Measurements from ENCODE around the gene NOS3. TPM values are rescaled to one million over a fixed set of nuclear protein-coding genes. Genes with fewer than 3 reads are reported as not detected.
A peak's percentile ranks its signal among the peaks of the same experiment; 100 is the strongest.

NOS3 gene
- total RNA-seq, 3 donors from 2014 or later (not counting 1 experiment from before 2014, with no cell fraction given), result 2.6 to 5.9 (median 3.8) TPM

DNA sequence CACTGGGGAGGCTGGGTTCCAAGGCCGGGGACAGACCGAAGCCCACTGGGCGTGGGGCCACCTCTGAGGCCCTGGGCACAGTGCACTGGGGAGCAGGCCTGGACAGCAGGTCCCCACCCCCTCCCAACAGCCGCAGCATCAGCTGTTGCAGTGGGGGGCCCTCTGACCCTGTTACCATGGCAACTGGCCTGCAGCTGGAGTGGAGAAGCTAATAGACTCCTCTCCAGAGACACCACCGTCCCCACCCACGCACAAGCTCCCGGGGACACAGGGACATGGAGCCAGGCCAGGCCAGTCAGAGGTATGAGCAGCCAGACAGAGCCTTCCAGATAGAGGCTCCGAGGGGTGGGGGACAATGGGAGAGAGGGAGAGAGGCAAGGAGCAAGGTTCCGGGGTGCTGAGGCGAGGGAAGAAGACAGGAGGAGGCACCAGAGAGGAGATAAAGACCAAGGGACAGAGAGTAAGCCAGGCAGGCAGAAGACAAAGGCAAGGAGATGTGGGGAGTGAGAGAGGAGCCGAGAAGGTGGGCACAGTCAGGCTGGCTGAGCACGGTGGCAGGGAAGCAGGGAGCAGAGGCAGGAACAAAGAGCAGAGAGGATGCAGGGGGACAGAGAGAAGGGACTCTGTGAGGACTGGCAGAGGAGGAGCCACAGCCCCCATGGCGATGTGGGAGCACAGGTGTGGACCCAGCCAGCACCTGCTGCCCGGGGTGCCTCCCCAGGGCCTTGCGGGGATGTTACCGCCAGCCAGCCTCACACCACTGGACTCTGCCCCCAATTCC, 19.4 kb upstream of the NOS3 start:
- Mint-ChIP-seq H3K27ac (no peak overlapping the region), H3K4me1 (peaks cover 5 to 15% of the 10 kb centered on the region in 2 donors)

DNA sequence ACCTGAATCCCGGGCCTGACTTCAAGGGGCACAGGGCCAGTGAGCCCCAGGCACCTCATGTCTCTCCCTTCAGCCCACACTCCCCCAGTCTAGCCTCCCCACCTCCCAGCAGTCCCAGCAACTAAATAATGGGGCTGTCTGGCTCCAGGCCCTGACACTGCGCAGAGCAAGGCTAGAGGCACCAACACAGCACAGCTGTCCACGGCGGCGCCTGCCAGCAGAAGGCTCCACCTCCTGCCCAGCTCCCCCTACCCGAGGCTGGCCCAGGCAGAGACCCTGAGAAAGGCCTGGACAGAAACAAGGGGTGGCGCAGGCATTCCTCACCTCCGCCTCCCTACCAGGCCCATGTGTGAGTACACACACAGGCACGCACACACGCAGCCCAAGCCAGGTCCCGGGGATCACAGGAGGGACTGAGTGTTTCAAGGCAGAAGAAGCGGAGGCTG, 18.8 kb upstream of the NOS3 start:
- no peak overlapping the region for H3K27ac Mint-ChIP-seq
- Histone ChIP-seq H3K27me3 (ENCODE audit: control insufficient read depth, insufficient read depth, low read length) (peaks cover 18% of the 10 kb centered on the region), H3K9me3 (ENCODE audit: control insufficient read depth, insufficient read depth, low read length) (no peaks in the 10 kb centered on the region), H3K4me3 (ENCODE audit: low read length) (no peak overlapping the region), H3K27ac (ENCODE audit: low read length) (no peak overlapping the region), H3K36me3 (ENCODE audit: control insufficient read depth, insufficient read depth, low read length) (no peaks in the 10 kb centered on the region), H3K4me1 (ENCODE audit: control insufficient read depth, insufficient read depth, low read length) (peaks cover 18% of the 10 kb centered on the region)
- intact Hi-C loops (cut with micrococcal nuclease), result no loop called here
- 91% methylated on average over 12 of the region's 12 CpGs for WGBS (ENCODE audit: insufficient coverage)
- ATAC-seq (no peak), DNase-seq (no peak)
- H3K27me3 Mint-ChIP-seq (ENCODE audit: low read depth in 2 of 2), result peaks cover 23 to 31% of the 10 kb centered on the region in 2 donors
- H3K4me3 Mint-ChIP-seq, result peak overlapping the region; percentile 21
- peaks cover 8 to 21% of the 10 kb centered on the region in 2 donors for H3K4me1 Mint-ChIP-seq
- H3K9me3 Mint-ChIP-seq, result no peaks in the 10 kb centered on the region
- no peaks in the 10 kb centered on the region for H3K36me3 Mint-ChIP-seq
- TF ChIP-seq, protein P1, sequence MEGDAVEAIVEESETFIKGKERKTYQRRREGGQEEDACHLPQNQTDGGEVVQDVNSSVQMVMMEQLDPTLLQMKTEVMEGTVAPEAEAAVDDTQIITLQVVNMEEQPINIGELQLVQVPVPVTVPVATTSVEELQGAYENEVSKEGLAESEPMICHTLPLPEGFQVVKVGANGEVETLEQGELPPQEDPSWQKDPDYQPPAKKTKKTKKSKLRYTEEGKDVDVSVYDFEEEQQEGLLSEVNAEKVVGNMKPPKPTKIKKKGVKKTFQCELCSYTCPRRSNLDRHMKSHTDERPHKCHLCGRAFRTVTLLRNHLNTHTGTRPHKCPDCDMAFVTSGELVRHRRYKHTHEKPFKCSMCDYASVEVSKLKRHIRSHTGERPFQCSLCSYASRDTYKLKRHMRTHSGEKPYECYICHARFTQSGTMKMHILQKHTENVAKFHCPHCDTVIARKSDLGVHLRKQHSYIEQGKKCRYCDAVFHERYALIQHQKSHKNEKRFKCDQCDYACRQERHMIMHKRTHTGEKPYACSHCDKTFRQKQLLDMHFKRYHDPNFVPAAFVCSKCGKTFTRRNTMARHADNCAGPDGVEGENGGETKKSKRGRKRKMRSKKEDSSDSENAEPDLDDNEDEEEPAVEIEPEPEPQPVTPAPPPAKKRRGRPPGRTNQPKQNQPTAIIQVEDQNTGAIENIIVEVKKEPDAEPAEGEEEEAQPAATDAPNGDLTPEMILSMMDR (IDR thresholded peaks at IDR 0.05), result no peak

More for the DNA sequence above, 19.4 kb upstream of the NOS3 start:
- no peaks in the 10 kb centered on the region for H3K36me3 Mint-ChIP-seq
- DNase-seq (no peak), ATAC-seq (no peak)
- 91% methylated on average over 16 of the region's 16 CpGs for WGBS (ENCODE audit: insufficient coverage)
- H3K36me3 ChIP-seq (ENCODE audit: control insufficient read depth, insufficient read depth, low read length), result no peaks in the 10 kb centered on the region
- H3K27ac ChIP-seq (ENCODE audit: low read length), result no peak overlapping the region
- peaks cover 16% of the 10 kb centered on the region for H3K4me1 ChIP-seq (ENCODE audit: control insufficient read depth, insufficient read depth, low read length)
- TF ChIP-seq, protein P1 (IDR thresholded peaks at IDR 0.05), result no peak
- peaks cover 12% of the 10 kb centered on the region for H3K27me3 ChIP-seq (ENCODE audit: control insufficient read depth, insufficient read depth, low read length)
- H3K4me3 Mint-ChIP-seq, result no peak overlapping the region
- H3K9me3 Mint-ChIP-seq, result no peaks in the 10 kb centered on the region
- peaks cover 18 to 25% of the 10 kb centered on the region in 2 donors for H3K27me3 Mint-ChIP-seq (ENCODE audit: low read depth in 2 of 2)
- intact Hi-C loops (cut with micrococcal nuclease), result no loop called here
- no peaks in the 10 kb centered on the region for H3K9me3 ChIP-seq (ENCODE audit: control insufficient read depth, insufficient read depth, low read length)
- H3K4me3 ChIP-seq (ENCODE audit: low read length), result no peak overlapping the region

DNA sequence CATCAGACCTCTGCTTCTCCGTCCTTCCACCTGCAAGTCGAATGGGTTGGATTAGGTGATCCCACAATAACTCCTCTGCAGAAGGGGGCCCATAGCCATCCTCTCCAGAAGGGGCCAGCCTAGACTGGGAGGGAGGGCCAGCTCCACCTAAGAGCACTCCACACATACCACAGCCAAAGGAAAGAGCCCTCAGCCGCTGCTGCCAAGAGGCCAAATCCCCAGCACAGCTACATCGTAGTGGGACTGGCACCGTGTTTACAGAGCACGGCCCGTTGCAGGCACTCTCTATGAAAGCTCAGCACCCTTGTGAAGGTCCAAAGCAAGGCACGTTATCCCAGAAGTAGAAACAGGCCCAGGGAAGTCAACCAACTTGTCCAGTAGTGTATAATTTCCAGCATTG, 18.1 kb upstream of the NOS3 start:
- ATAC-seq (no peak), DNase-seq (no peak)
- H3K9me3 ChIP-seq (ENCODE audit: control insufficient read depth, insufficient read depth, low read length), result no peaks in the 10 kb centered on the region
- TF ChIP-seq, protein P1 (IDR thresholded peaks at IDR 0.05), result no peak
- H3K27me3 Mint-ChIP-seq (ENCODE audit: low read depth in 2 of 2), result peaks cover 22 to 28% of the 10 kb centered on the region in 2 donors
- no peak overlapping the region for H3K4me3 Mint-ChIP-seq
- H3K27ac Mint-ChIP-seq, result no peak overlapping the region
- no peak overlapping the region for H3K4me3 ChIP-seq (ENCODE audit: low read length)
- no peaks in the 10 kb centered on the region for H3K9me3 Mint-ChIP-seq
- H3K36me3 Mint-ChIP-seq, result no peaks in the 10 kb centered on the region
- H3K4me1 Mint-ChIP-seq, result peaks cover 12 to 26% of the 10 kb centered on the region in 2 donors
- intact Hi-C loops (cut with micrococcal nuclease), result no loop called here
- peaks cover 23% of the 10 kb centered on the region for H3K27me3 ChIP-seq (ENCODE audit: control insufficient read depth, insufficient read depth, low read length)
- 88% methylated on average over 8 of the region's 8 CpGs for WGBS (ENCODE audit: insufficient coverage)
- H3K36me3 ChIP-seq (ENCODE audit: control insufficient read depth, insufficient read depth, low read length), result no peaks in the 10 kb centered on the region
- H3K27ac ChIP-seq (ENCODE audit: low read length), result no peak overlapping the region
- peaks cover 24% of the 10 kb centered on the region for H3K4me1 ChIP-seq (ENCODE audit: control insufficient read depth, insufficient read depth, low read length)
